Frontal cortex (tissue), 4 donors: ENCODE results near the gene CRHR2. TPM values are rescaled to one million over a fixed set of nuclear protein-coding genes. Genes with fewer than 3 reads are reported as not detected.

Experiments
- DNase-seq, 2 donors: peaks; one replicate each; pipeline ENCODE4 v3.0.0; 2012; ENCODE audit warnings: low spot score in 2 of 2
- FAIRE-seq: peaks from 2 replicates; lab custom pipeline; 2012; peaks lifted over from hg19 to GRCh38; lab: Jason Lieb, UNC
- total RNA-seq: library from RNA; depleted of rRNA; stranded (reverse); fragments of >200 nt; gene quantifications from one replicate; pipeline ENCODE4 v1.2.3, GENCODE V29; 2014
- donor health status: control.
- donor health status: control.
- donor health status: control.

Gene CRHR2
- total RNA-seq, 1 donor from 2014 or later = 0.41 TPM

- DNase-seq = no peak
- no peak for FAIRE-seq
Measured at GRCh38 chr7:30634634-30635201, 47.5 kb downstream of the CRHR2 start.

GRCh38 chr7:30634193-30634626 lies 48.0 kb downstream of the CRHR2 start:
- FAIRE-seq = no peak
- no peak for DNase-seq

- no peak for FAIRE-seq
- DNase-seq = no peak
Measured at GRCh38 chr7:30633223-30633622, 49.0 kb downstream of the CRHR2 start.

GRCh38 chr7:30630986-30631385 lies 51.3 kb downstream of the CRHR2 start:
- FAIRE-seq = no peak
- no peak for DNase-seq

- DNase-seq (no peak), FAIRE-seq (no peak)
Measured at GRCh38 chr7:30627026-30627425, 55.2 kb downstream of the CRHR2 start.

GRCh38 chr7:30625283-30625682 lies 57.0 kb downstream of the CRHR2 start:
- no peak for FAIRE-seq
- DNase-seq = no peak

- no peak for FAIRE-seq
- no peak for DNase-seq
Measured at GRCh38 chr7:30618961-30619360, 63.3 kb downstream of the CRHR2 start.

GRCh38 chr7:30618080-30618676 lies 64.1 kb downstream of the CRHR2 start:
- no peak for DNase-seq
- FAIRE-seq = peak; percentile 21

- FAIRE-seq (no peak), DNase-seq (no peak)
Measured at GRCh38 chr7:30617359-30617758, 64.9 kb downstream of the CRHR2 start.

- DNase-seq = no peak
- no peak for FAIRE-seq
Measured at GRCh38 chr7:30616318-30616717, 65.9 kb downstream of the CRHR2 start.

- no peak for FAIRE-seq
- DNase-seq = no peak
Measured at GRCh38 chr7:30613366-30614325, 68.6 kb downstream of the CRHR2 start.

GRCh38 chr7:30612658-30613265 lies 69.5 kb downstream of the CRHR2 start:
- FAIRE-seq (no peak), DNase-seq (no peak)

- DNase-seq (no peak), FAIRE-seq (no peak)
Measured at GRCh38 chr7:30605832-30606231, 76.4 kb downstream of the CRHR2 start.

- FAIRE-seq = no peak
- DNase-seq = no peak
Measured at GRCh38 chr7:30604901-30605300, 77.4 kb downstream of the CRHR2 start.

Other genes starting within 250 kb of the CRHR2 start
- gene NOD1, start 203.7 kb downstream of the CRHR2 start, total RNA-seq = 0.82 TPM
- gene GGCT, start 177.6 kb downstream of the CRHR2 start, total RNA-seq = 23.2 TPM
- 56.3 TPM for gene GARS1, start 87.6 kb downstream of the CRHR2 start, total RNA-seq
- 0.41 TPM for gene INMT, start 69.7 kb upstream of the CRHR2 start, total RNA-seq
- 2.4 TPM for gene MINDY4, start 89.0 kb upstream of the CRHR2 start, total RNA-seq
- 0.82 TPM for gene AQP1, start 229.4 kb upstream of the CRHR2 start, total RNA-seq